GM18508 (cell line): ENCODE measurements around the gene GALNT17.

Source experiments
- ATAC-seq: cut with Tn5 transposase; IDR thresholded peaks from one replicate; pipeline ENCODE4 v1.9.1; 2021; ENCODE audit warnings: moderate number of reproducible peaks; ENCODE audit not compliant: insufficient read depth, unreplicated experiment

The GALNT17 gene

DNA sequence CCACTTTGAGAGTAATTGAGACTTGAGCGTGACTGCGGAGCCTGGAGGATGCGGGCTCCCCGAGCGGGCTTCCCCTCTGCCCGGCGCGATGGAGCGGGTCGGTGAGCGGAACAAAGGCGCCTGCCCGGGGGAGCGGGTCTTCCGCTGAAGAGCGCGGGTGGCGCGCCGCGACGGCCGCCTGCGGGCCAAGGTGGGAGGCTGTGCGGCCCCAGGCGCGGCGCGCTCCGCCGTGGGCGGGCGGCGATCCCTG lies at the start of gene GALNT17:
Gene GALNT17, plus strand, starts transcription at position 18 of the 250 bp plus-strand sequence.
- ATAC-seq, result no peak

DNA sequence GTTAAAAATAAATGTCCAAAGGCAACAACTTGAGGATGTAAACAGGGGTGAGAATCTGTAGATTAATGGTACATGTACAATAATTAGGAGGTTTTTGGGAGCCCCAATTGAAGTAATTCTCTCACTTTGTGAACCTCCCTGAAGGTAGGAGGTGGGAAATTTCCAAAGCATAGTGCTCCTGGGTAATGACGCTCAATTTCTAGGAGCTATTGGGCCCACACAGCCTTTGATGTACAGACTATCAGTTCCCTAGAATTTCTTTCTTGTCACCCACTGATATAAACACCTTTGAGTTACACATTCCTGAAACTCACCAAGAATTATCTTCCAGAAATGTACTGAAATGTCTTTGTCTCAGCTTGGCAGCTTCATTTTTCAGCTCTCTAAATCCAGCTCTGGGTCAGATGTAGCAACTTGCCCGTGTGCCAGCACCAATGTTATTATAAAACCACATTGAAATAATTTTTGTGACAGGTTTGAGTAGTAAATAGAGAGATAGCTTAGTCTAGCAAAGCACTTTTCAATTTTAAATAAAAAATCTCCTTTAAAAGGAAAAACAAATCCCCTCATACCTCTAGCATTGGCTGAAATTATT lies 36.6 kb upstream of the GALNT17 start:
- ATAC-seq, result no peak

DNA sequence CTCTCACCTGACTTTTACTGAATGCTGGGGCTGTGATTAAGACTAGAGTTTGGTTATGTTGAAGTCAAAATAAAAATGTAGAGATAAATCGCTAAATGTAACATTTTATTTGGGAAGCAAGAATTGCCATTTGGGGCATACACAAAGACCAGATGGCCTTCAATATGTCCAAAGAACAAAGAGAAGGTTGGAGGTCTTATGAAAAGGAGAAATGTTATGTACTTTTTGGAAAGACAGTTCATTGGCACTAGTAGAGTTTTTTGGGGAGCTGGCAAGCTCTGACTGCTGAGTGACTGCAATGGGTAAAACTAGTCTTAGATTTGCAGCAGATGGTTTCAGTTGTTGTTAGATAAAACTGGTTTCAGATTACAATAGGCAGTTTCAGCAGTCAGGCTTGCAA lies 35.6 kb upstream of the GALNT17 start:
- ATAC-seq, result no peak

DNA sequence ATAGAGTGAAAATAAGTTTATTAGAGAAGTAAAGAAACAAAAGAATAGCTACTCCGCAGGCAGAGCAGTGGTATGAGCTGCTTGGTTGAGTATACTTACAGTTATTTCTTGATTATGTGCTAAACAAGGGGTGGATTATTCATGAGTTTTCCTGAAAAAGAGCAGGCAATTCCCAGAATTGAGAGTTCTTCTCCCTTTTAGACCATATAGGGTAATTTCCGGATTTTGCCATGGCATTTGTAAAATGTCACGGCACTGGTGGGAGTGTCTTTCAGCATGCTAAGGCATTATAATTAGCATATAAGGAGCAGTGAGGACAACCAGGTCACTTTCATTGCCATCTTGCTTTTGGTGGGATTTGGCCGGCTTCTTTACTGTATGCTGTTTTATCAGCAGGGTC lies 25.7 kb upstream of the GALNT17 start:
- ATAC-seq, result no peak

DNA sequence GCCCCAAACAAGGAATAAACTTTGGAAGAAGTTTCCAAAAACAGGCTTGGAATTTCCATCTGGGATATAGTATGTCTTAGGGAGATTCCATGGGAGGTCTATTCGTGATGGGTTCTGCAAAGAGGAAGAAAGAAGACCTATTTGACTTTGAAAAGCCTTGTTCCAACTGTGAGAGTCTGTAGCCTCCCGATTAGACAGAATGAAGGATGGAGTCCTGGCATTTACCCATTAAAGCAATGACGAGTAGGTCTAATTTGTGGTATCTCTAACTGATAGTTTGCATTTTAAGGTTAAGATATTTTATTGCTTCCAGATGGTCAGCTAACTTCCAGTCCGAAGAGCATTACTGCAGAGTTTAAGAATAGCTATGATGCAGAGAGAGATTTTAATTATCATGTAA lies 19.5 kb upstream of the GALNT17 start:
- ATAC-seq, result no peak

DNA sequence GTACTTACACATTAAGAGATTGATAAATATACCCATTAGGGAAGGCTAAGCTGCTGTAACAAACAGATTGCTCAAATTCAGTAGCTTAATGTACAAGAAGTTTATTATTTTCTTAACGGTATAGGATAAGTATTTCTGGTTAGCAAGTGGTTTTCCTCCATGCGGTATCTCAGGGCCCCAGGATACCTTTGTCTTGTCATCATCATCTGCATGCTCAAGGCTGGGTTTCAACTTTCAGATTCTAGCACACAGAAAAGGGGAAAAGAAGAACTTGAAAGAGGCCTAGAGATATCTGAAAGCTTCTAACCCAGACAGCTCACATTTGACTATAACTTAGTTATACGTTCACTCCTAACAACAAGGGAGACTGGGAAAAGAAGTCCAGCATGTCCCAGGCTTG lies 11.8 kb upstream of the GALNT17 start:
- ATAC-seq, result no peak

DNA sequence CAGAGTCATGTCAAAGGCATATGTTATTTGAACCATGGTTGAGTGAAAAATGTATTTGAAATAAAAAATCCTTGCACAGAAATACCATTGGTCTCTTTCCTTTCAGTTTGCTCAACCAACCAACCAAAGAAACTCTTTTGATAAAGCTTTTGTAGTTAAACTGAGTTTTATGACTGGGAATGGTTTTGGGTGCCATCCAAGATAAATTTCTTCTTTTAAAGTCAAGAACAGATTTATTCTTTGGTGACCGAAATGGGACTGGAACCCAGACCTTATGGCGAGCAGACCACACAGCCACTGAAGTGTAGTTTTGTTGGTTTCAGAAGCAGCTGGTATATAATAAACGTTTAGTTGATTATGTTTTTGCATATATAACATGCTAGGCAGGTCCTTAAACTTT lies 2.8 kb upstream of the GALNT17 start:
- no peak for ATAC-seq

DNA sequence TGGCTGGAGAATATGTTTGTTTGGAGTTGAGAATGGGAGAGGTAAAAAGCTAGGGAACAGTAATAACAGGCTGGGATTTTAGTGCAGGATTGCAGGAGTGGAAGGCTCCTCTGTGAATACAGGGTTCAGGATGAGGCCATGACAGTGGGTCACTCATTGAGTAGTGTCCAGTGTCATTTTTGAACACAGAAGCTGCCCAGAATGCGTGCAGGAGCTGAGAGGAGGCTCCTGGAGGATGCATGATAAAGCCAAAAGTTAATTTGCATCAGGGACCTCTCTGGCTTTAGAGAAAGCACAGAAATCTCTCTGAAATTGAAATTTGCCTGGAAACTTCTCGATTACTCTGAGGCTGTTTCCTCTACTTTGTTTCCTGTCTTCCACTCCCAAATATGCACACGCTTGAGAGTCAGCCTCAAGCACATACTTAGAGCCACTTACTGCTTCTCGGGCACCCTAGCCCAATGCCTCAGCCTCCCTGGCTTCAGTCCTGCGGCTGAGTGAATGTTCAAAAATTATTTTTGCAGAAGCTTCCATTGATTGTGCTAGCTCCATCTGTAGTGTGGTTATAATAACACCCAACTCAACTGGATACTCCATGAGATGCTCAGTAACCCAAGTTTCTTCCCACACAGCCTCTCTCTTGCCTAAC lies 1.8 kb upstream of the GALNT17 start:
- no peak for ATAC-seq

DNA sequence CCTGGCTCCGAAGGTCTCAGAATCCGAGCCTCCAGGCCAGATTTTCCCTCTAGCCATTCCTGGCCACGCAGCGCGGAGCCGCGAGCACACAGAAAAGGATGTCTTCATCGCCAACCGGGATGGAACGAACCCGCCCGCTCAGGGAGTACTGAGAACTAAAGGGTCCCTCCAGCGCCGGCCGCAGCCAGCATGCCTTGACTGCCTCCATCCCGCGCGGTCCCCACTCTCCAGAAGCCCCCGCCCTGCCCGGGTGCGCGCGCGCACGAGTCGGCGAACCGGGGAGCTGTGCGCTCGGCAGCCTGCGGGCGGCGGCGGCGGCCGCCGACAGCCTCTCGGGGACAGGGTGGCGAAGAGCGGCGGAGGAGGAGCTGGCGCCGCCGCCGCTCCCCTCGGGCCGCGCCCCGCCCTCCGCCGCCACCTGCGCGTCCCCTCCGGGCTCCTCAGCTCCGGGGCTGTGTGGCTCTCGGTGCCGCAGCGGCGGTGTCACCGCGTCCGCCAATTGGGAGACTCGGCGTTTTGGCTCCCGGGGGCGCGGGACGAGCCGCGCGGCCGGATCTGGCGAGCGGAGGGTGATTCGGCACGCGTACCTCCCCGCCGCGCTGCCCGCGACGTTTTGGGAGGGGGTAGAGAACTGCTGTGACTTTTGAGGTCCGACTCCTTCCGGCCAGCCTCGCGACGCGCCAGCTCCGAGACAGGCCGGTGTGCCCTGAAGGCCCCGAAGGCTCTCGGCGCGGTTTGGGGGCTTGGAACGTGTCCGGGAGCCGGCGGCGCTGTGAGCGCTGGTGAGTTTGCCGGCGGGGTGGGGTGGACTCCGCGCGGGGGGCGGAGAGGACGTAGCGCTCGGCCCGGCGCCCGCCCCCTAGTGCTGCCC lies 453 bp upstream of the GALNT17 start:
- ATAC-seq, result no peak

DNA sequence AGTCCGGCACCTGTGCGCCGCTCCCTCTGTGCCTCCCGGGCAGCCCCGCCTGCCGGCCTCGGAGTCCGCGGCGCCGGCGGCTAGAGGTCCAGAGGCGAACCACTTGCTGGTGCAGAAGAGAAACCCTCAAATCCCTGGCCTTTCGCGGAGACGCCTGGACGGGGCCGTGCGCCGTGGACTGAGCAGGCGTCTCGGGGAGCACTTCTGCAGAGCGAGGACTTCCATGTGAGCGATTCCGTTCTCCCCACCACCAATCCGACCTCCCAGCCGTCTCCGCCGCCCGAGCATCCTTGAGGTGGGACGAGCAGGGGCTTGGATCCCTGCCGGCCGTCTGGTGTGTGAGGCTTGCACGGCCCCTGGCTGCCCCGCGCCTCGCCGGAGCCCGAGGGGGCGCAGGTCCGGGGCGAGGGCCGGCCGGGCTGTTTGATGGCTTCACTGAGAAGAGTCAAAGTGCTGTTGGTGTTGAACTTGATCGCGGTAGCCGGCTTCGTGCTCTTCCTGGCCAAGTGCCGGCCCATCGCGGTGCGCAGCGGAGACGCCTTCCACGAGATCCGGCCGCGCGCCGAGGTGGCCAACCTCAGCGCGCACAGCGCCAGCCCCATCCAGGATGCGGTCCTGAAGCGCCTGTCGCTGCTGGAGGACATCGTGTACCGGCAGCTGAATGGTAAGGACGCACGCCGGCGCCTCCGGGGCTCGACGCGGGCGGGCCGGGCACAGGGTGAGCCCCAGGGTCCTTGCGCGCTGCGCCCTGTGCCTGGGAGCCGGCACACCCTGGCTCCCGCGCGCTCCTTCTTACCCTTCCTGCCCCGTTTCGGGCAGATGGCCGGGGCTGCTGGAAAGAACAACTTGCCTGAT lies 660 bp downstream of the GALNT17 start:
- ATAC-seq, result no peak

DNA sequence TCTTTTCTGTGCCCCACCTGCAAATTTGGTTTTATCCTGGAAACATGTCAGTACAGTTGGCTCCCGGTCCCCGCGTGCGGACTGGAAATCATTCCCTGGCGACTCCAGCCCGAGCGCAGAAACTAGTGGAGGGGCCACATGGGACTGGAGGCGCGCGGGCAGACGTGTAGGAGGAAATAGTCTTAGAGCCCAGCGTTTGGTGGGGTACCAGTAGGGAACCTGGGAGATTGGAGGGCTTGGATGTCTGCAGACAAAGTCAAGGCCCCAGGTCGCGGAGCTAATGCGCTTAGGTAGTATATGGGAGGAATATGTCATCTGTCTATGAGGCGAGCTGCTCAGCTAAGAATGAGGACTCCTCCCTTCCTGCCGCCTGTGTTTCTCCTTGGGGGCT lies 1.3 kb downstream of the GALNT17 start:
- ATAC-seq, result no peak

DNA sequence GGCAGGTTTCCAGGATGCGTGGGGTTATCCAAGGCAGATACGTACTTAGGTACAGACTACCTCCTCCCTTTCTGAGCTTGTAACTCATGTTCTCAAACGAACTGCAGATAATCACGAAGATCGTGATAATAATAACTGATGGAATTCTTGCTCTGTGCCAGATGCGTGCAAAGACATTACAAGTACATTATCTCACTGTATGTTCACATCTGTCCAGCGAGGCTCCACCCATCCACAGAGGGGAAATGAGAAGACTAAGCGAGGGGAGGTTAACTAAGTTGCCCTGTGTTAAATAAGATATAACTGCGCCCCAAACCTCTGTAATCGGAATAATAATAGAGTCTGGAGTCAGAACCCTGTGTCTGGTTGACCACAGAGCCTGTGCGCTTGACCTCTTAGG lies 1.9 kb downstream of the GALNT17 start:
- ATAC-seq, result no peak

DNA sequence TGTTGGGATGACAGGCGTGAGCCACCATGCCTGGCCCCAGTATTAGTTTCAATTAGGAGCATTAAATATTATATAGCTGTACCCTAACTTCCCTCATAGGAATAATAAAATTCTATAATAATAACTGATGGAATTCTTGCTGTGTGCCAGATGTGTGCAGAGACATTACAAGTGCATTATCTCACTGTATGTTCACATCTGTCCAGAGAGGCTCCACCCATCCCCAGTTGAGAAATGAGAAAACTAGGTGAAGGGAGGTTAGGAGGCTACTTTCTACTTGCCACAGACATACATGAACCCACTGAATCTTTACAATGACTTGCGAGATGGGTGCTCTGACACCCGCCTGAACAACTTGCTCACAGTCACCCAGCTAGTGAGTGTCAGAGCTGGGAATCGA lies 3.2 kb downstream of the GALNT17 start:
- no peak for ATAC-seq

DNA sequence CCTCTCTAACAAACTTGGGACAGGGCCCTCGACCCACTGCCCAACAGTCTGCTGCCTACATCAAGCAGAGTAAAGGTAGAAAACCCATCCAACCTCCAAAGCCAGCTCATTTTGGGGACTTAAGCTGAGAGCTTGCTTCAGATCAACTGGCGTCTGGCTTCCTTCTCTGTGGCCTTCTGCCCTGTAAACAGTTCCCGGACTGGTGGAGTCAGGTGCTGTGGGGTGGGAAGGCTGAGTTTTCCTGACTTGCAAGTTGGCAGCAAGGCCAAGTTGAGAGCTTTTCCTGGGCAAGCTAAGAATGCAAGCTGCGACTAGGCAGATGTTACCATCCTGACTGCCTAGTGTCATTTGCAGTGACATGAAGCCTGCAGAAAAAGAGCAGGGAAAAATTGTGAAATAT lies 3.7 kb downstream of the GALNT17 start:
- no peak for ATAC-seq

DNA sequence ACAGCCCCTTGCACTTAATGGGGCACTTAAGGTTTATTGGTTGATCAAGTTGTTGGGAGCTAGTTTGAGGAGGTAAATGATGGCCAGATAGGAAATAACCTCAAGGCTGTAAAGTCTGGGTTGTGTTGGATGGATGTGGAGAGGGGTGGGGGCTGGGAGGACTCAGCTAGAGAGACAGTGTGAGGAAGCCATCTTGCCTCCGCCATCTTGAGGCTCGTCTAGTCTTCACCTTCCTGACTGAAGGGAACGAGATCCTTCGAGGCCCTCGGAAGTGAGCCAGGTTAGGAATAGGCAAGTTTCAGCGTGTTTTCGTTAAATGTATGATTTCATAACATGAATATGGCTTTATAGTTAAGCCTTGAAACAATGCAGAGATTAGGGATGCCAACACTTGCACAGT lies 5.5 kb downstream of the GALNT17 start:
- no peak for ATAC-seq

DNA sequence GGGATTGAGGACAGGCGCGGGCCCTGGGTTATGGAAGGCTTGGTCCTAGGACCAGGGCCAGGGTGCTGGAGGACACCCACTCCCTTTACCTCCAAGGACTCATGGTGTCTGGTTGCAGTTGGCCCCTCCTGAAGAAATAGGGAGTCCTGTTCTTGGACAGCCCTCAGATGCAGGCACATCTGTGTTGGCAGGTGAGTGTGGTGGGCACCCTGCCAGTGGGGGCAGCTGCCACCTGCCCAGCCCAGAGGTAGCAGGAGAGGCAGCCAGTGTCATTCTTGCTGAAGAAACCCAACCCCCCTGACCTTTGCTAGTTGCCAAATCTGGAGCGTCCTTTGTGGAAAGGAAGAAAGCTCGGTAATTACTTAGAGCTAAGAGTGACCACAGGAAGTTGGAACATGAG lies 8.3 kb downstream of the GALNT17 start:
- no peak for ATAC-seq

DNA sequence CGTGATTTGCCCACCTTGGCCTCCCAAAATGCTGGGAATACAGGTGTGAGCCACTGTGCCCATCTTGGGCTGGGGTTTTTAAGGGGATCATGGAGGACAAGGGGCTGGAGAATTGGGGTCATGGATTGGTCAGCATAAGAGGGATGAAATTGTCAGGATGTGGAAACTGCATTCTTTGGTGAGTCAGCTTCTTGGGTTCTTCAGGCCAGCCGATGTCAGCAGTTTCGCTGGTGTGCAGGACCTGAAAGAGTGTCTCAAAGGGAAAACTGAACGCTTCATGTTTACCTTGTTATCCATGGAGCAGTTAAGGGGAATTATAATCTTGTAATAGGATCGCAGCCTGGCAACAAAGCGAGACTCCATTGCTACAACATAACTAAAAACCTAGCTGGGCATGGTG lies 13.0 kb downstream of the GALNT17 start:
- ATAC-seq, result no peak

DNA sequence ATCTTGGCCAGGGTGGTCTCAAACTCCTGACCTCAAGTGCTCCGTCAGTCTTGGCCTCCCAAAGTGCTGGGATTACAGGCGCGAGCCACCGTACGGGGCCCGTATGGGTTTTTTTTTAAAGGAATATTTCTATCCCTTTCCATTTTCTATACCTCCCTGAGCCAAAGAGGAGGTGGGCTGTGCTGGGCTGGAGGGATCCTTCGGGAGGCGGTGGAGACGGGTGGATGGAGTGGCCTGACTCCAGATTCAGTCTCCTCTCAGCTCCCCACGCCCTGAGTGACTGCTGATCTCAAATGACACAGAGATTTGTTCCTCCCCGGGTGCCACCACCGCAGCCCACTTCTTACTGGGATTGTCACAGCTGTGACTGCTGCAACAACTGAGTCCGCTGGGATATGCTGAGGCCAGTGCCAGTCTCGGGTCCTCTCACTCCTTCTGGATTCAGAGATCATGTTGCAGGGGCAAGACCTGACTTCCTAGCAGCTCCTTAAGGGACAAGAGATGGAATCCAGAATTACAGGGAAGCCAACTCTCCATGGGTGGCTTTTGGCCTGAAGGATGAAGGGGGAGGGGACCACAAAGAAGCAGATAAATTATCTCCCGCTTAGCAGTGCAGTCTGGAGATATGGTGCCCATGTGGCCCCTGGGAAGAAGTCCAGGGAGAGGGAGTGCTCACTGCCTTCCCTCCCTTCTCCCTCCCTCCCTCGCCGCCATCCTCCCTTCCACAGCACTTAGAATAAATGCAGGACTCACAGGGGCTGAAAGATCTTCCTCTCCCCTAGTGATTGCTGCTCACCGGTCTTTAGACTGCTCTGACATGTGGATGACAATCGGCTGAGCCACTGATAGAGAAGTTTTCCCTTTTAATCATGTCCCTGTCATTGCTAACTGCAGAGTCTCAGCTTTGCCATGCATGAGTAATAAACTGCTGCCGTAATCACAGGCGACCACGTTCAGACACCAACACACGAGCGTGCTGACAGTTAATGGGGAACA lies 14.3 kb downstream of the GALNT17 start:
- ATAC-seq, result no peak

DNA sequence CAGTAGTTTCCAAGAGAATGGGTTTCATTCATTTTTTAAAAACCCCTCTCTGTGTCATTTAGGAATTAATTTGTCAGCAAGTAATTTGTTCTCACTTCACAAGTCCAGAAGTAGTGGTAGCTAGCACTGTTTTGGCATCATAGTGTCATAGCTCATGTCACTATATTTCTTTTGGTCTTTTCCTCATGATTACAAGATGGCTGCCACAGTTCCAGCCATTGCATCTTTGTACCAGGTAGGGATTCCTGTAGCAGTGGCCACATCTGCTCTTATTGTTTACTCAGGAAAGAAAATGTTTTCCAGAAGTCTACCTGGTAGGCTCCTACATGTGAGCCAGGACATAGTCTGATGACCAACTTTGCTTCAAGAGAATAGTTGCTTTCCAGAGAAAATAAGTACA lies 16.2 kb downstream of the GALNT17 start:
- ATAC-seq, result no peak

DNA sequence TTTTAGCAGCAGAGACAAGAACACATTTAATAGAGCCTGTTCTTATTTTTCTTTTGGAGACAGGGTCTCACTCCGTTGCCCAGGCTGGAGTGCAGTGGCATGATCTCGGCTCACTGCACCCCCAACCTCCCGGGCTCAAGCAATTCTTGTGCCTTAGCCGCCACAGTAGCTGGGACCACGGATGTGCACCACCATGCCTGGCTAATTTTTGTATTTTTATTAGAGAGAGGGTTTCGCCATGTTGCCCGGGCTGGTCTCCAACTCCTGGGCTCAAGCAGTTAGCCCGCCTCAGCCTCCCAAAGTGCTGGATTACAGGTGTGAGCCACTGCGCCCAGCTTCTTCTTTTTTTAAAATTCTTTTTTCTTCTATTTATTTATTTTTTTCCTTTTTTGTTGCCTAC lies 23.3 kb downstream of the GALNT17 start:
- ATAC-seq, result no peak
